ENCODE results near the gene CPM.

CPM gene

GRCh38 chr12:68904351-68904962 is 28.5 kb downstream of the CPM start:
- no peak for DNase-seq (ENCODE audit: low read depth)

- no peak for DNase-seq (ENCODE audit: low read depth)
Measured at GRCh38 chr12:68903511-68903910, 29.5 kb downstream of the CPM start.

- no peak for DNase-seq (ENCODE audit: low read depth)
Measured at GRCh38 chr12:68901551-68901950, 31.4 kb downstream of the CPM start.

- no peak for DNase-seq (ENCODE audit: low read depth)
Measured at GRCh38 chr12:68901145-68901544, 31.8 kb downstream of the CPM start.

- DNase-seq (ENCODE audit: low read depth): no peak
Measured at GRCh38 chr12:68900241-68900640, 32.7 kb downstream of the CPM start.

GRCh38 chr12:68899251-68899771 is 33.7 kb downstream of the CPM start:
- DNase-seq (ENCODE audit: low read depth): no peak

GRCh38 chr12:68896881-68897540 is 36.0 kb downstream of the CPM start:
- DNase-seq (ENCODE audit: low read depth): no peak

- no peak for DNase-seq (ENCODE audit: low read depth)
Measured at GRCh38 chr12:68894276-68894855, 38.6 kb downstream of the CPM start.

GRCh38 chr12:68893741-68894140 is 39.2 kb downstream of the CPM start:
- no peak for DNase-seq (ENCODE audit: low read depth)

- no peak for DNase-seq (ENCODE audit: low read depth)
Measured at GRCh38 chr12:68893201-68893600, 39.8 kb downstream of the CPM start.

- DNase-seq (ENCODE audit: low read depth): no peak
Measured at GRCh38 chr12:68891141-68891540, 41.8 kb downstream of the CPM start.

GRCh38 chr12:68890701-68891113 is 42.3 kb downstream of the CPM start:
- no peak for DNase-seq (ENCODE audit: low read depth)

- DNase-seq (ENCODE audit: low read depth): no peak
Measured at GRCh38 chr12:68888243-68888642, 44.7 kb downstream of the CPM start.

- DNase-seq (ENCODE audit: low read depth): no peak
Measured at GRCh38 chr12:68887641-68888040, 45.3 kb downstream of the CPM start.

- no peak for DNase-seq (ENCODE audit: low read depth)
Measured at GRCh38 chr12:68886636-68887572, 46.1 kb downstream of the CPM start.

- no peak for DNase-seq (ENCODE audit: low read depth)
Measured at GRCh38 chr12:68885381-68885780, 47.6 kb downstream of the CPM start.

- no peak for DNase-seq (ENCODE audit: low read depth)
Measured at GRCh38 chr12:68884251-68884650, 48.7 kb downstream of the CPM start.

- no peak for DNase-seq (ENCODE audit: low read depth)
Measured at GRCh38 chr12:68883151-68883550, 49.8 kb downstream of the CPM start.

GRCh38 chr12:68882251-68882964 is 50.6 kb downstream of the CPM start:
- DNase-seq (ENCODE audit: low read depth): no peak

- DNase-seq (ENCODE audit: low read depth): no peak
Measured at GRCh38 chr12:68880660-68881325, 52.2 kb downstream of the CPM start.

GRCh38 chr12:68878846-68879245 is 54.1 kb downstream of the CPM start:
- no peak for DNase-seq (ENCODE audit: low read depth)

Measured in activated T-cell treated with anti-CD3 and anti-CD28 coated beads for 1 hour (primary cell).